ENCODE data around the gene B4GALT5. TPM values are rescaled to one million over a fixed set of nuclear protein-coding genes. Genes with fewer than 3 reads are reported as not detected.

B4GALT5 gene
- total RNA-seq, 4 donors from 2014 or later = 13.5 to 59.0 (median 25.0) TPM

- Histone ChIP-seq H3K4me3 (no peak overlapping the region), H3K27me3 (no peaks in the 10 kb centered on the region), H3K36me3 (no peaks in the 10 kb centered on the region), H3K9me3 (no peaks in the 10 kb centered on the region), H3K27ac (peak overlapping the region in 1 of 2 donors; percentile 58), H3K4me1 (peaks cover 0 to 6% of the 10 kb centered on the region in 2 donors)
- intact Hi-C loops (cut with DNase I; ENCODE audit: low total_unique reads) = no loop called here
- no peak for DNase-seq
- TF ChIP-seq CTCF (IDR thresholded peaks at IDR 0.05) (no peak), POLR2A (IDR thresholded peaks at IDR 0.05) (no peak)
Observed at GRCh38 chr20:49684335-49684997, 29.2 kb downstream of the B4GALT5 start.

- Histone ChIP-seq H3K4me3 (no peak overlapping the region), H3K4me1 (peaks cover 0 to 6% of the 10 kb centered on the region in 2 donors), H3K27ac (no peak overlapping the region), H3K9me3 (no peaks in the 10 kb centered on the region), H3K36me3 (no peaks in the 10 kb centered on the region), H3K27me3 (no peaks in the 10 kb centered on the region)
- TF ChIP-seq POLR2A (IDR thresholded peaks at IDR 0.05) (no peak), CTCF (IDR thresholded peaks at IDR 0.05) (no peak)
- intact Hi-C loops (cut with DNase I; ENCODE audit: low total_unique reads) = no loop called here
- DNase-seq = no peak
Observed at GRCh38 chr20:49682798-49683197, 30.9 kb downstream of the B4GALT5 start.

GRCh38 chr20:49682278-49682677, 31.4 kb downstream of the B4GALT5 start:
- Histone ChIP-seq H3K9me3 (no peaks in the 10 kb centered on the region), H3K4me1 (peaks cover 0 to 6% of the 10 kb centered on the region in 2 donors), H3K27ac (no peak overlapping the region), H3K27me3 (no peaks in the 10 kb centered on the region), H3K4me3 (no peak overlapping the region), H3K36me3 (no peaks in the 10 kb centered on the region)
- DNase-seq = no peak
- intact Hi-C loops (cut with DNase I; ENCODE audit: low total_unique reads) = no loop called here
- TF ChIP-seq CTCF (IDR thresholded peaks at IDR 0.05) (no peak), POLR2A (IDR thresholded peaks at IDR 0.05) (no peak)

- TF ChIP-seq CTCF (IDR thresholded peaks at IDR 0.05) (no peak), POLR2A (IDR thresholded peaks at IDR 0.05) (no peak)
- Histone ChIP-seq H3K27me3 (no peaks in the 10 kb centered on the region), H3K36me3 (no peaks in the 10 kb centered on the region), H3K9me3 (no peaks in the 10 kb centered on the region), H3K4me1 (peaks cover 0 to 6% of the 10 kb centered on the region in 2 donors), H3K27ac (no peak overlapping the region), H3K4me3 (no peak overlapping the region)
- intact Hi-C loops (cut with DNase I; ENCODE audit: low total_unique reads) = no loop called here
- no peak for DNase-seq
Observed at GRCh38 chr20:49681850-49682216, 31.8 kb downstream of the B4GALT5 start.

GRCh38 chr20:49680484-49680883, 33.2 kb downstream of the B4GALT5 start:
- Histone ChIP-seq H3K4me1 (peaks cover 5 to 6% of the 10 kb centered on the region in 2 donors), H3K4me3 (no peak overlapping the region), H3K9me3 (no peaks in the 10 kb centered on the region), H3K27me3 (no peaks in the 10 kb centered on the region), H3K27ac (no peak overlapping the region), H3K36me3 (no peaks in the 10 kb centered on the region)
- intact Hi-C loops (cut with DNase I; ENCODE audit: low total_unique reads) = no loop called here
- DNase-seq = no peak
- TF ChIP-seq POLR2A (IDR thresholded peaks at IDR 0.05) = no peak
- TF ChIP-seq CTCF (IDR thresholded peaks at IDR 0.05) = no peak
